Measurements from ENCODE around the gene BCAT1.
"Not testable (repeated sequence)": the region's sequence is repeated elsewhere in the genome, so short reads cannot be mapped to it uniquely, and the experiment has no call there.

Gene BCAT1

DNA sequence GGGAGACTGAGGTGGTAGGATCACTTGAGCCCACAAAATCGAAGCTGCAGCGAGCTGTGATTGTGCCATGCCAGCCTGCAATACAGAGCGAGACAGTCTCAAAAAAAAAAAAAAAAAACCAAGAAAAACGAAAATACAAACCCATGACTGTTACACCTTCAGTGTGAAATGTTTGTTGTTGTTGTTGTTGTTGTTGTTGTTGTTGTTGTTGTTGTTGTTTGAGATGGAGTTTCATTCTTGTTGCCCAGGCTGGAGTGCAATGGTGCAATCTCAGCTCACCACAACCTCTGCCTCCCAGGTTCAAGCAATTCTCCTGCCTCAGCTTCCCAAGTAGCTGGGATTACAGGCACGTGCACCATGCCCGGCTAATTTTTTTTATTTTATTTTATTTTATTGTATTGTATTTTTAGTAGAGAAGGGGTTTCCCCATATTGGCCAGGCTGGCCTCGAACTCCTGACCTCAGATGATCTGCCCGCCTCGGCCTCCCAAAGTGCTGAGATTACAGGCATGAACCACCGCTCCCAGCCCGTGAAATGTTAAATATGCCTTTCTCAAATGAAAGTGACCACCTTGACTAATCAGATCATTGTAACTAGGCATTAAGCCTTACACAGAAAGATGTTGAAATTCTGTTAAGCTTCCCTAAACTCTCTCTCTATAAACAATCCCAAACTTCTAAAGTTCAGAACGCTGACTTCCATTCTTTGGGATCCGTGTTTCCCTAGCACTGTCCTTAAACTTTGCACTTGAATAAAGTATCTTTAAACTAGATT lies 20.2 kb downstream of the BCAT1 start:
- DNase-seq (ENCODE audit: low read depth), result not testable (repeated sequence)

DNA sequence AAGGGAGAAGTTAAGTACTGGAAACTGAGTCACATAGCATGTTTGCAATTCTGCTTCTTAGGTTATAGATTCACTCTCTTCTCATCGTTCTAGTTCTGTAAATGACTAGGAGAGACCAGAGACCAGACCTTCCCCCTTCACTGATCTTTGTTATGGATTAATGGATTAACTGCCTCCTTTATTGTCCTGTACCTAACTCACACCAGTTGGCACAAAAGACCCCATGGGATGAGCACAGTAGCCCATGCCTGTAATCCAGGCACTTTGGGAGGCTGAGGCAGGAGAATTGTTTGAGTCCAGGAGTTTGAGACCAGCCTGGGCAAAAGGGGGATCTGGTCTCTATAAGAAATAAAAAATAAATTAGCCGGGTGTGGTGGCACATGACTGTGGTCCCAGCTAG lies 20.8 kb downstream of the BCAT1 start:
- DNase-seq (ENCODE audit: low read depth), result no peak

DNA sequence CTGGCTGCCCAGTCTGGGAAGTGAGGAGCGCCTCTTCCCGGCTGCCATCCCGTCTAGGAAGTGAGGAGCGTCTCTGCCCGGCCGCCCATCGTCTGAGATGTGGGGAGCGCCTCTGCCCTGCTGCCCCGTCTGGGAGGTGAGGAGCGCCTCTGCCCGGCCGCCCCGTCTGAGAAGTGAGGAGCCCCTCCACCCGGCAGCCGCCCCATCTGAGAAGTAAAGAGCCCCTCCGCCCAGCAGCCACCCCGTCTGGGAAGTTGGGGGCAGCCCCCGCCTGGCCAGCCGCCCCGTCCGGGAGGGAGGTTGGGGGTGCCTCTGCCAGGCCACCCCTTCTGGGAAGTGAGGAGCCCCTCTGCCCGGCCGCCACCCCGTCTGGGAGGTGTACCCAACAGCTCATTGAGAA lies 22.8 kb downstream of the BCAT1 start:
- DNase-seq (ENCODE audit: low read depth), result not testable (repeated sequence)

DNA sequence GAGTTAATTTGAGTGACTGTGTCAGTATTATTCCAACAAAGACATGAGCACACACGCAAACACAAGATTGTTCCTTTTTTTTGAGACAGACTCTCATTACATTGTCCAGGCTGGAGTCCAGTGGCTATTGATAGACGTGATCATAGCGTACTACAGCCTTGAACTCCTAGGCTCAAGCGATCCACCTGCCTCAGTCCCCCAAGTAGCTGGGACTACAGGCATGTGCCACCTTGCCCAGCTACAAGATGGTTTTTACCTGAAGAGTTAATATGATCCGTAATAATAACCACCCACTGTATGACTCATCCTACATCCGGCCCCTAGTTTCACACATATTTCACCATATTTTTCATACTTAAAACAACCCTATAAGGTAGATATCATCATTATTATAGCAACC lies 26.8 kb downstream of the BCAT1 start:
- DNase-seq (ENCODE audit: low read depth), result no peak

DNA sequence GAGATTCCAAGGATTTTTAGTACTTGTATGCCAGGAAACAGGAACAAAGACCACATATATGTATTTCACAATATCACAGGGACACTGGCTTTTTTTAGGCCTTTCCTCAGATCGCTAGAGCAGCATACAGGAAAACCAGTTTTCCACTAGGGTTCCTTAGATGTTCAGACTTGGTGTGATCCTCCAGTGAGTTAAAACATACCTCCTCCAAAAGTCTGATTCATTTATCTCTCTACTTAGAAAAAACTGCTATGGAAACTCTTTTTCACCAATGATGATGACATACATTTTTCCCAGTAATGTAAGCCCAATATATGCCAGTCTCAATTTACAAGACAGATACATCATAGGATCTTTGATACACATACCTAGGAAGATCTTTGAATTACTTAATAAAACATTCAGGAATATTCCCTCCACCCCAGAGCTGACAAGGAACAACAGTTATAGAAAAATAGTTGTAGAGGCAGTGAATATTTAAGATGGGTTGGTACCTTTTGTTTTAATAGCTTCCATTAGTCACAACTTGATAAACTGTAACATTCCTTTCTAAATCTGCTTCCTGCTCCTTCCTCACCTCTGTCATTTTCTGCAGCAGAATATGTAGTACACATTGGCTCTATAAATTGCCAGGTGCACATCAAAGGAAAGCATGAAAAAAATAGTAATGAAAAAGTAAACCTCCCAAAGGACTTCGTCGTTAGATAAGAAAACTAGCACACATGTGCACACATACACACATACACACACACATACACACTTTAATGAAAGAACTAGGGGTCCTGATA lies 27.5 kb downstream of the BCAT1 start:
- no peak for DNase-seq (ENCODE audit: low read depth)

DNA sequence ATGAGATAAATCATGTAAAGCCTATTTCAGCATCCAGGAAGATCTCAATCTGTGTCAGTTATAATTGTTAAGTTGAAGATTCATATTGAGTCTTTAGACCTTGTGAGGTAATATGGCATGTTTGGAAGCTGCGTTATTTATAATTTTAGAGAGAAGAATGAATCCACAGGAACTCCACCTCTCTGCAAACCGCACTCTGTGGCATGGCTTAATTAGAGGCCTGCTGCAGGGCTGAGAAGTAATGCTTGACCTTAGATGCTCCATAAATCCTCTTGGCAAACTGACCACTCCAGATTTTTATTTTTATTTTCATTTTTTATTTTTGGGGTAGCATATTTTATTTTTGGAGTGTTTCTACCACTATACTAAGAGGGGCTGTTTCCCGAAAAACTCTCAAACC lies 28.8 kb downstream of the BCAT1 start:
- DNase-seq (ENCODE audit: low read depth), result no peak

DNA sequence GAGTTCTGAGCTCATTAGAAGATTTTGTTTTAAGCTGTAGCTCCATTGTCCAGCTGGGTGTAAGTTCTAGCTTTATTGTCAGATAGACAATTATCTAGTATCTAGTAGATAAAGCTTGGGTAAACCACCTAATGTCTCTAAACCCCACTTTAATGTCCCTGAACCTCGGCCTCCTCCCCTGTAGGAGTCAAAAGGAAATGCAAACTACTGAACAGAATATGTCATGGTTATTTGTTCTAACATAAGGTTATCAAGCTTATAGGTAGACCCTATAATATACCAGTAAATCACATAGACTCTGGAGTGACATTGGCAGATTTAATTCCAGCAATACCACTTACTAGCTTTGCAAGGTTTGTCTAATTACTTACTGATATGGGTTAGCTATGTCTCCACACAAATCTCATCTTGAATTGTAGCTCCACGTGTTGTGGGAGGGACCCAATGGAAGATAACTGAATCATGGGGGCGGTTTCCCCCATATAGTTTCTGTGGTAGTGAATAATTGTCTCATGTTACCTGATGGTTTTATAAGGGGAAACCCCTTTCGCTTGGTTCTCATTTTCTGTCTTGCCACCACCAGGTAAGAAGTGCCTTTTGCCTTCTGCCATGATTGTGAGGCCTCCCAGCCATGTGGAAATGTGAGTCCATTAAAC lies 29.4 kb downstream of the BCAT1 start:
- DNase-seq (ENCODE audit: low read depth), result no peak

DNA sequence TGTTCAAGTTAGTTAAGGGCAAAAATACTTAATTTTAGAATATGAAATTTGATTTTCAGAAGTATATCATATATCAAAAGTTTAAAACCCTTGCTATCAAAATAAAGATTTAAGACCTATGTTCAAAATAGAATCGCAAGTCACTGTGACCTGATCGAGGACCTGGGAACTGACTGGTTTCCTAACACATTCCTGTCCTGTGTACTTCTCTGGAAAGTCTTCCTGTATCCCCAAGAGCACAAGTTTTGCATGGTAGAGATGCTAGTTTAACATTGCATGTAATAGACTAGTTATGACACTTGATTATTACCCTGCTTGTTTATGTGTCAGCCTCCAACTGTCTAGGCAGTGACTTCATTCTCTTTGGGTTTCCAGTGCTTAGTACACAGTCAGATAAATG lies 30.3 kb downstream of the BCAT1 start:
- no peak for DNase-seq (ENCODE audit: low read depth)

DNA sequence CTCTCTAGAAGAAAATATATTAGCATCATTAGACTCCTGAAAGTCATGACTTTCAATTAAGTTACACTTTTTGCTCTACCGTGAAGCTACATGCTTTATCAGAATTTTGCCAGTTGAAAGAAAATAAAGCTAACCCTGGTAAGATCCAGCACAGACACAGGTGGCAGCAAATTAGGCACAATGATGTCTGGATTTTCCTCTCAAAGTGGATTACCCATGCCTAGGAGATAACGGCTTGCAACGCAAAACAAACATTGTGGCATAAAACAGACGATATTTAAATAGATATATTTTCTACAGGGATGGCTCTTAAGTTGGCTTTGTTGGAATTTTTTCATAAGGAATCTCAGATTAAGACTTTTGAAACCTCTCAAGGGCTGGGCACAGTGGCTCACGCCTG lies 33.4 kb downstream of the BCAT1 start:
- no peak for DNase-seq (ENCODE audit: low read depth)

DNA sequence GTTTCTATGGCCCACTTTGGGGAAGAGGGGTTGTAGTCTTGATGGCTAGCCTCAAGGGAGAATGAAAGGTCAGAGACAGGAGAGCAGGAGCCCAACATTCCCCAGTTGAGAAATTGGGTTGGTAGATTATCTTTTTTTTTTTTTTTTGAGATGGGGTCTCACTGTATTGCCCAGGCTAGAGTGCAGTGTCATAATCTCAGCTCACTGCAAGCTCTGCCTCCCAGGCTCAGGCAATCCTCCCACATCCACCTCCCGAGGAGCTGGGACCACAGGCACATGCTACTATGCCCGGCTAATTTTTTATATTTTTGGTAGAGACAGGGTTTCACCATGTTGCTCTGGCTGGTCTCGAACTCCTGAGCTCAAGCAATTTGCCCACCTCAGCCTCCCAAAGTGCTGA lies 34.9 kb downstream of the BCAT1 start:
- no peak for DNase-seq (ENCODE audit: low read depth)

DNA sequence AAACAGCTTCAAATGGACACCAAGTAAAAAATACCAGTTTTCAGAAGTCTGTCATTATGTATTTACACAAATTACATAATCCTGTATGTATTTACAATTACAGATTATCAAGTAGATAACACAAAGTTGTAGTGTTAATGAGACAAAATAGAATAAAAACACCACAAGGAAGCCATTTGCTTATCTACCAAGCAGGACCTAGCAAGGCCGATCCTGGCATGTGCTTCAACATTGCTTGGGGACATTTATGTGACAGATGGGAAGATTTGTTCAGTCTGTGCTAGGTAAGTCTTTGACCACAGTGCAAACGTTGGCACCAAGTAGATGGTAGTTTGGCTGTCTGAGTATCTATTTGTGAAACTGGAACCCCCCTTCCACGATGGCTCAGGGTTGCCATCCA lies 35.8 kb downstream of the BCAT1 start:
- no peak for DNase-seq (ENCODE audit: low read depth)

DNA sequence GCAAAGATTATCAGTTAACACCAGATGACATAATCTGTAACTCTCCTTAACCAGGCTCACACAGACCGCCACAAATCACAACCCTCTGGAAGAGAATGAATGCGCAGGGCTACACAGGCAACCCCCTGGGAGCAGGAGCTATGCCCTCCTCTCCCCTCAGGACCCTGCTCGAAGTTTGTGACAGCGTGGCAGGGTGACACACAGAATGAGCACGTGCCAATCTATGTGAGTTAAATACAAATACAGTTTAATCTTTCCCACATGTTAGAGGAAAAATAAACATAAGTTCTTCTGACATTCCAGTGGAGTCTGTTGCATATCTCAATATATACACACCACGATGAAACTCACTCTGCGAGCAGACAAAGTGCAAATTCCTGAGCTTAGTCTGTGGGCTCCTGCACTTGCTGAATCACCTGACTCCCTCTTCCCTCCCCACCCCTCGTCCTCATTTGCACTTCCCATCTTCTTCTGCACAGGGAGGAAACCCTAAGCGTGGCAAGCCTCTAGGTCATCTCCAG lies 37.6 kb downstream of the BCAT1 start:
- DNase-seq (ENCODE audit: low read depth), result no peak

DNA sequence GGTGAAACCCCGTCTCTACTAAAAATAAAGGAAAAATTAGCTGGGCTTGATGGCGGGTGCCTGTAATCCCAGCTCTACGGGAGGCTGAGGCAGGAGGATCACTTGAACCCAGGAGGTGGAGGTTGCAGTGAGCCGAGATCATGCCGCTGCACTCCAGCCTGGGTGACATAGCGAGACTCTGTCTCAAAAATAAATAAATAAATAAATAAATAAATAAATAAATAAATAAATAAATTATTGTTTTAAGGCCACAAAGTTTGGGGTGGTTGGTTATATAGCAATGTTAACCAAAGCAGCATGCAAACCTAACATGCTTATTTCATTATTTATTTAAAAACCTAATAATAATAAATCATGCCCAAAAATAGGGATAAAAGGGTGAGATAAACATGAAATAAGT lies 38.7 kb downstream of the BCAT1 start:
- not testable (repeated sequence) for DNase-seq (ENCODE audit: low read depth)

DNA sequence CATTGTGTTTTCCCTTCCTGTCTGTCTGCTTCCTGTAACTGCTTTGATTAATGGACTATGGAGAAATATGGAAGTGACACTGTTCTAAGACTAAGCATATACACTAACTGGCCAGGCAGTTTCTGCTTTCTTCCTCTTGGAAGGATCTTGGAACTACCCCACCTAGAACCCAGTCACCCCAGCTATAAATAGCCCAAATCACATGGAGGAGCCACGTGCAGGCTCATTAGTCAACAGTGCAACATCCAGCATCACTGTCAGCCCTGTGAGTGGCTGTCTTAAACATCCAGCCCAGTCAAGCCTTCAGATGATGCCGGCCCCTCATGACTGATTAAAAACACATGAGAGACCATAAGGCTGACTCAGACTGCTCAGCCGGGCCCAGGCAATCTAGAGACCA lies 39.2 kb downstream of the BCAT1 start:
- DNase-seq (ENCODE audit: low read depth), result peak; percentile 89

DNA sequence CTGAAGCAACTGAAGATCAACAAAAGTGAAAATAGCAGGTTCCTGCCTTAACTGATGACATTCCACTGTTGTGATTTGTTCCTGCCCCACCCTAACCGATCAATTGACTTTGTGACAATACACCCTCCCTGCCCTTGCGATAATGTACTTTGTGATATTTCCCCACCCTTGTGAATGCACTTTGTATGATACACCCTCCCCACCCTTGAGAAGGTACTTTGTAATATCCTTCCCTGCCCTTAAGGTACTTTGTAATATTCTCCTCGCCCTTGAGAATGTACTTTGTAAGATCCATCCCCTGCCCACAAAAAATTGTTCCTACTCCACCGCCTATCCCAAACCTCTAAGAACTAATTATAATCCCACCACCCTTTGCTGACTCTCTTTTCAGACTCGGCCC lies 41.4 kb downstream of the BCAT1 start:
- no peak for DNase-seq (ENCODE audit: low read depth)

DNA sequence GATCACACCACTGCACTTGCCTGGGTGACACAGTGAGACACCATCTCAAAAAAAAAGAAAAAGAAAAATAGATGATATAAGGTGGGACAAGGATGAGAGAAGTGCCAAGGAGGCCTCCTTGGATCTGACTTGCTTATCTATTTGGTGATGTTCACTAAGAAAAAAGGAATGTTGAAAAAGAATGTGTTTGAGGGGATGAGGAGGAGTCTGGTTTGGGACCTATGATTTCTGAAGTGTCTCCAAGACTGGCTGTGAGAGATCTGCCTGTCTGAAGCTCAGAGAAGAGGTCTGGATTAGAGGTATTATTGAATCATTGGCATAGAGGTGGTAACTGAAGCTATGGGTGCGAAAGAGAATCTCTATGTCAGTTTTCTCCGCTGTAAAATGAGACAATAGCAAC lies 42.8 kb downstream of the BCAT1 start:
- DNase-seq (ENCODE audit: low read depth), result no peak

DNA sequence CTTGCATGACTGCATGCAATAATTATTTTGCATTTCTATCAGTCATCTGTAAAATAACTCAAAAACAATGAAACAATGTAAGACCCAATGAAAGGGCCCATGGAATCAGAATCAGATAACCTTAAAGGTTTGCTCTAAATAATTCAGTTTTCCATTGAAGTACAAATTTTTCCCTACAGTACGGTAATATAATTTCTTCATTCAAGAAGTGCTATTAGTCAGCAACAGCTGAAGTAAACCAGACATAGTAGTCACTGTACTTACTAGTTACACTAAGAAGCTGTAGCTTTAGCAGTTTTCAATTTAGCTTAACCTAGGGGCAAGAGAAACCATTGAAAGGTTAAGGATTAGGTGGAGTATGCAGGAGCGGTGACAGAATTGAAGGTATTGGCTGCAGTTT lies 43.5 kb downstream of the BCAT1 start:
- no peak for DNase-seq (ENCODE audit: low read depth)

DNA sequence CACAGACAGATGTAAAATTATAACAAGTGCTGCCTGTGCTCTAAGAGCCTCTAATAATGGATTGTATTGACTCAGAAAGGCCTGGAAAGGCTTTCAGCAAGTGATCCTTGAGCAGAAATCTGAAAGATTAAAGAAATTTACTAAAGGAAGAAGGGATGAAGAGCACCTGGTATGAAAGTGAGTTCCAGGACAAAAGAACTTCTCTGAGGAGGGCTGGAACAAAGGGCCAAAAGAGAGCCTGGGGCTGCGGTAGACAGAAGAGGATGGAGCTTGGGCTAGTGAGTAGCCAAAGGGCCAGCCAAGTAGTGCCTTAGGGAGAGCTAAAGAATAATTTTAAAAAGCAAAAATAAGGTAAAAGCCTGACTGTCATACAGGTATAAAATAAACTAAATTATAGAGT lies 44.0 kb downstream of the BCAT1 start:
- no peak for DNase-seq (ENCODE audit: low read depth)

DNA sequence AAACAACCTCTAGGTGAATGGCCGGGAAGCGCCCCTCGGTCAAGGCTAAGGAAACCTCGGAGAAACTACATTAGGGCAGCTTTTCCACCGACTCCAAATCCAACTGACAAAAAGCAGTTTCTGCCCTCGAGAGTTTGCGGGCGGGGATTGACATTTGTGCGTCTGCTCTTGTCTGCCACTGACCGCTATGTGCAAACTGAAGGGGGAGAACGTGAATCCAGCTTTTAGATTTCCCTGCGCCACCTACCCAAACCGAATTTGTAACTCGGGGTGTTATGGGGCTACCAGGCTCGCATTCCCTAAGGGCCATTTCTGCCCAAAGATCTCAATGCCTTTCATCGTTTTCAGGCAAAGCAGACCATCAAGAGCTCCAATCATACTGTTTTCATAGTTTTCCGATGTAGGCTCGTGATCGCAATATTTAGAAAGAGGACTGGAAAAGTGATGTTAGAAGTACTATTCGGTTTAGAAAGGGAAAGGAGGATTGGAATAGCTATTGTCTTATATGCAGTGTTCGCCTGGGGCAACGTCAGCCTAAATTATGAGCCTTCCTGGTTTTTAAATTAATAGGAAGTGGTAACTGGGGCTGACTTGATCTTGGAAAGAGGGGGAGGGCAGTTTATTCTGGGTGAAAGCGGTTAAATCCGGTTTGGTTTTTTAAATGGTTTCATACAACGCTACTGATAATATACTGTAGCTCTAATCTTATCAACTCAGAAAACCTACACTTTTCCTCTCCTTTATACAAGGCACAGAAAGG lies 45.4 kb downstream of the BCAT1 start:
- DNase-seq (ENCODE audit: low read depth), result no peak

DNA sequence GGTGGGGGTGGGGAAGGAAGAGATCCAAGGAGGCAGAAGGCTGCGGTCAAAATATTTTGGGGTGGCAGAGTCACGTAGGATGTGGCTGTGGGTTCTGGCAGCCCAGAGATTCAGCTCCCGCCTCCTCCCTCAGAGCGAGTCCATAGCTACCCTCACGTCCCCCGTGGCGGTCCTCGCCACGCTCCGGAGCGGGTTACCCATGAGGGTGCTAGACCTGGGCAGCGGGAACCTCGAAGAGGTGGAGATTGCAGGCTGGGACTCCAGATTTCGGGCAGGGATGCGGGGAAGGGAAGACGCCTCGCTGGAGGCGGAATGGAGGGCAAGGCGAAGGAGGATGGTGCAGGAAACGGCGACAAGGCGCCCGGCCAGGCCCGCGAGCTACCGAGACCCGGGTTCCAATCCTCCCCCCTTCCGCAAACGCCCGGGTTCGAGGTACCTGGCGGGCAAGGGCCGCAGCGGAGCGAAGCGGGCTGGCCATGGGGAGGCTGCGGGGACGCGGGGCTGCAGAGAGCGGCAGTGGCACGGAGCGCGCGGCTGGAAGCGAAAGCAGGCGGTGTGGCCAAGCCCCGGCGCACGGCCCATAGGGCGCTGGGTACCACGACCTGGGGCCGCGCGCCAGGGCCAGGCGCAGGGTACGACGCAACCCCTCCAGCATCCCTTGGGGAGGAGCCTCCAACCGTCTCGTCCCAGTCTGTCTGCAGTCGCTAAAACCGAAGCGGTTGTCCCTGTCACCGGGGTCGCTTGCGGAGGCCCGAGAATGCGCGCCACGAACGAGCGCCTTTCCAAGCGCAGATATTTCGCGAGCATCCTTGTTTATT lies 46.2 kb downstream of the BCAT1 start:
- DNase-seq (ENCODE audit: low read depth), result no peak

Measured in stromal cell of bone marrow (primary cell).